Uterus (tissue), 4 donors: ENCODE results near the gene FOXN3. TPM values are rescaled to one million over a fixed set of nuclear protein-coding genes. Genes with fewer than 3 reads are reported as not detected.
"Not testable (repeated sequence)": the region's sequence is repeated elsewhere in the genome, so short reads cannot be mapped to it uniquely, and the experiment has no call there.

Source experiments
- DNase-seq, 2 donors: peaks; one replicate each; pipeline ENCODE4 v3.0.0-alpha.2; 2019 to 2020
- H3K27ac ChIP-seq, 2 donors: fragments of 200-600 bp; sonication (generic); 1 replicate in 1 of 2; 2 replicates in 1 of 2; pipeline ENCODE4 v1.5.1; 2016 to 2018
- H3K27me3 ChIP-seq, 2 donors: fragments of 200-600 bp; sonication (generic); one replicate each; pipeline ENCODE4 v1.5.1; 2018 to 2019; ENCODE audit warnings: control low read depth in 1 of 2
- H3K36me3 ChIP-seq, 2 donors: fragments of 200-600 bp; sonication (generic); one replicate each; pipeline ENCODE4 v1.5.1; 2019; ENCODE audit warnings: control low read depth in 1 of 2
- H3K4me1 ChIP-seq, 2 donors: fragments of 200-600 bp; sonication (generic); one replicate each; pipeline ENCODE4 v1.5.1; 2018 to 2019; ENCODE audit warnings: control low read depth in 1 of 2
- H3K4me3 ChIP-seq, 2 donors: fragments of 200-600 bp; sonication (generic); 1 replicate in 1 of 2; 2 replicates in 1 of 2; pipeline ENCODE4 v1.5.1; 2018 to 2019; ENCODE audit warnings: mild to moderate bottlenecking in 1 of 2
- H3K9me3 ChIP-seq, 2 donors: fragments of 200-600 bp; sonication (generic); one replicate each; pipeline ENCODE4 v1.5.1; 2019; ENCODE audit warnings: control low read depth in 1 of 2
- CTCF ChIP-seq, 4 experiments: fragments of 200-600 bp in 2 of 4; fragments of 450-650 bp in 2 of 4; sonication (generic) in 2 of 4; IDR thresholded peaks; one replicate each; pipeline ENCODE4 v1.5.1; 2016 to 2019; ENCODE audit warnings: antibody characterized with exemption in 4 of 4, mild to moderate bottlenecking in 2 of 4, moderate library complexity in 1 of 4
- POLR2A ChIP-seq, 2 donors: fragments of 450-650 bp; IDR thresholded peaks; one replicate each; pipeline ENCODE4 v1.6.1; 2016; ENCODE audit warnings: antibody characterized with exemption in 2 of 2, mild to moderate bottlenecking in 1 of 2, moderate library complexity in 1 of 2
- intact Hi-C: fragments of 100-400 bp; cut with DNase I; formaldehyde crosslinking; loops from one replicate; pipeline ENCODE4 v1.15.1; 2023; ENCODE audit warnings: low total_unique reads
- total RNA-seq, 4 donors: library from RNA; depleted of rRNA in 3 of 4; stranded (reverse); fragments of >200 nt in 3 of 4; gene quantifications; one replicate each; pipeline versions ENCODE4 v1.1.0 to v1.2.4, GENCODE V29; 2014 to 2023
- donor health status: DM: yes; HTN: yes; CAD: no.

Gene FOXN3
- total RNA-seq, 4 donors from 2014 or later = 37.7 to 103 (median 74.9) TPM

GRCh38 chr14:89255852-89256251, 161.2 kb downstream of the FOXN3 start:
- Histone ChIP-seq H3K4me1 (no peaks in the 10 kb centered on the region), H3K36me3 (no peaks in the 10 kb centered on the region)
- DNase-seq = no peak

DNA sequence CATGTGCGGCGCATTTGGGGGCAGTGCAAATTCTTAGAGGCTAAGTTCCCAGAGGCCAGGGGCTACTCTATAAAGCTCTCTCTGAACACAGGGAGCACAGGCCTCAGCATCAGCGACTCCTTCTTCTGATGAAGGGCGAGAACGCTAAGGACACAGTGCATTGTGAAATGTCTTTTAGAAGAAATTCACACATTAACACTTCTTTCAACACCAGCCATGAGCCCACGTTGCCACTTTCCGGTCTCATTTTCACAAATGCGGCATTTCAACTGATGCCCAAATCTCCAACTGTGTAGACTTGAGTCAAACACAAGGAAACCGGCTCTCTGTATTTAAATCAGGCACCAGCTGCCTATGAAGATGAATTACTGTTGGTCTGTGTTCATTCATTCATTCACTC, 162.0 kb downstream of the FOXN3 start:
- H3K36me3 ChIP-seq = no peaks in the 10 kb centered on the region
- H3K4me1 ChIP-seq = no peaks in the 10 kb centered on the region
- DNase-seq = no peak
- no peak overlapping the region for H3K27ac ChIP-seq
- intact Hi-C loops = no loop called here
- H3K27me3 ChIP-seq = no peaks in the 10 kb centered on the region
- TF ChIP-seq POLR2A (IDR thresholded peaks at IDR 0.05) (no peak), CTCF (IDR thresholded peaks at IDR 0.05) (no peak)
- H3K4me3 ChIP-seq = no peak overlapping the region
- no peaks in the 10 kb centered on the region for H3K9me3 ChIP-seq

More at GRCh38 chr14:89255852-89256251, 161.2 kb downstream of the FOXN3 start:
- no peak overlapping the region for H3K4me3 ChIP-seq
- intact Hi-C loops = no loop called here
- H3K27me3 ChIP-seq = no peaks in the 10 kb centered on the region
- H3K9me3 ChIP-seq = no peaks in the 10 kb centered on the region
- TF ChIP-seq POLR2A (IDR thresholded peaks at IDR 0.05) (no peak), CTCF (IDR thresholded peaks at IDR 0.05) (no peak)
- H3K27ac ChIP-seq = no peak overlapping the region

- Histone ChIP-seq H3K9me3 (no peaks in the 10 kb centered on the region), H3K4me1 (no peaks in the 10 kb centered on the region), H3K27ac (no peak overlapping the region), H3K4me3 (no peak overlapping the region), H3K27me3 (no peaks in the 10 kb centered on the region), H3K36me3 (no peaks in the 10 kb centered on the region)
- no peak for TF ChIP-seq POLR2A (IDR thresholded peaks at IDR 0.05)
- intact Hi-C loops = no loop called here
- DNase-seq = no peak
Observed at GRCh38 chr14:89254166-89254909, 162.7 kb downstream of the FOXN3 start.

DNA sequence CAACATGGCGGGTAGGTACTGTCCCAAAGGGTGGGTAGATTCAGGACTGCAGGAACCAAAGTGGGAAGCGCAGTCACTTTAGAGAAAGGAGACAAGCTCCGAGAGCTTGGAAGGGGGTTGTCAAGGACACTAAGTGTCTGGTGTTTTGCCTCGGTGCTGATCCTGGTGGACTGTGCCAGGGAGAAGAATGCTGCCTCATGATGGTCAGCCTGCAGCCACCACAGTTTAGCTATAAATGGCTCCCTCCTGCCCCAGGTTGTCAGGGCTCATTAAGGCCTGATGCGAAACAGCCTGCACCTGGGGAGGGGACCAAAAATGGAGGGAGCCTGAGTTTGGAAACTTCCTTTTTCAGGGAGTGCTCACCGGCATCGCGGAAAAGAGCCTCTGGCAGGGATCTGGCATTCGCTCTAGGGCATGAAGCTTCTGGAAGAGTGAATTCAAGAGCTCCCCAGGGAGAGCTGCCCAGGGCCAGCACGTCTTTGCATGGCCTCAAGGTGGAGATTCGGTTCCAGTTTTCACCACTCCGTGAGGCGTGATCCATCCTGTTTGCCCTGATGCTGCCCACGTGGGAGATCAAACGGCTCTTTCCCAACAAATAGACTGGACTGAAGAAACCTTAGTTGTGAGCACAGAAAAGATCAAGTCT, 164.0 kb downstream of the FOXN3 start:
- H3K27ac ChIP-seq = no peak overlapping the region
- no peak for TF ChIP-seq CTCF (IDR thresholded peaks at IDR 0.05)
- TF ChIP-seq POLR2A (IDR thresholded peaks at IDR 0.05) = no peak
- H3K27me3 ChIP-seq = no peaks in the 10 kb centered on the region
- no peaks in the 10 kb centered on the region for H3K36me3 ChIP-seq
- no peak overlapping the region for H3K4me3 ChIP-seq
- DNase-seq = no peak
- no peaks in the 10 kb centered on the region for H3K9me3 ChIP-seq
- no peaks in the 10 kb centered on the region for H3K4me1 ChIP-seq
- intact Hi-C loops = no loop called here

GRCh38 chr14:89251061-89251460, 166.0 kb downstream of the FOXN3 start:
- no peak overlapping the region for H3K4me3 ChIP-seq
- no peak for TF ChIP-seq CTCF (IDR thresholded peaks at IDR 0.05)
- TF ChIP-seq POLR2A (IDR thresholded peaks at IDR 0.05) = no peak
- H3K27ac ChIP-seq = no peak overlapping the region
- no peaks in the 10 kb centered on the region for H3K4me1 ChIP-seq
- no peak for DNase-seq
- H3K9me3 ChIP-seq = no peaks in the 10 kb centered on the region
- no peaks in the 10 kb centered on the region for H3K27me3 ChIP-seq
- H3K36me3 ChIP-seq = no peaks in the 10 kb centered on the region
- intact Hi-C loops = no loop called here

DNA sequence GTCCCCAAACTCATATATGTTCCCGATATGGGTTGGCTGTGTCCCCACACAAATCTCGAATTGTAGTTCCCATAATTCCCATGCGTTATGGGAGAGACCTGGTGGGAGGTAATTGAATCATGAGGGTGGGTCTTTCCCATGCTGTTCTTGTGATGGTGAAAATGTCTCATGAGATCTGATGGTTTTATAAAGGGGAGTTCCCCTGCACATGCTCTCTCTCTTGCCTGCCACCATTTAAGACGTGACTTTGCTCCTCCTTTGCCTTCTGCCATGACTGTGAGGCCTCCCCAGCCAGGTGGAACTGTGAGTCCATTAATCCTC, 166.4 kb downstream of the FOXN3 start:
- H3K4me1 ChIP-seq, DNase-seq, H3K9me3 ChIP-seq, H3K4me3 ChIP-seq, intact Hi-C loops, H3K36me3 ChIP-seq, H3K27ac ChIP-seq, H3K27me3 ChIP-seq: not testable (repeated sequence)
